GM19467 (cell line): ENCODE measurements around the gene NFX1.
"Not testable (repeated sequence)": the region's sequence is repeated elsewhere in the genome, so short reads cannot be mapped to it uniquely, and the experiment has no call there.

Experiments used
- ATAC-seq: cut with Tn5 transposase; IDR thresholded peaks from one replicate; pipeline ENCODE4 v1.9.1; 2021; ENCODE audit warnings: mild to moderate bottlenecking, moderate library complexity; ENCODE audit not compliant: unreplicated experiment

The NFX1 gene

GRCh38 chr9:33385979-33386640 lies 95.8 kb downstream of the NFX1 start:
- ATAC-seq: not testable (repeated sequence)

GRCh38 chr9:33386641-33386996 lies 96.3 kb downstream of the NFX1 start:
- ATAC-seq: not testable (repeated sequence)

- ATAC-seq: not testable (repeated sequence)
These were observed 96.7 kb downstream of the NFX1 start for GRCh38 chr9:33386998-33387397.

DNA sequence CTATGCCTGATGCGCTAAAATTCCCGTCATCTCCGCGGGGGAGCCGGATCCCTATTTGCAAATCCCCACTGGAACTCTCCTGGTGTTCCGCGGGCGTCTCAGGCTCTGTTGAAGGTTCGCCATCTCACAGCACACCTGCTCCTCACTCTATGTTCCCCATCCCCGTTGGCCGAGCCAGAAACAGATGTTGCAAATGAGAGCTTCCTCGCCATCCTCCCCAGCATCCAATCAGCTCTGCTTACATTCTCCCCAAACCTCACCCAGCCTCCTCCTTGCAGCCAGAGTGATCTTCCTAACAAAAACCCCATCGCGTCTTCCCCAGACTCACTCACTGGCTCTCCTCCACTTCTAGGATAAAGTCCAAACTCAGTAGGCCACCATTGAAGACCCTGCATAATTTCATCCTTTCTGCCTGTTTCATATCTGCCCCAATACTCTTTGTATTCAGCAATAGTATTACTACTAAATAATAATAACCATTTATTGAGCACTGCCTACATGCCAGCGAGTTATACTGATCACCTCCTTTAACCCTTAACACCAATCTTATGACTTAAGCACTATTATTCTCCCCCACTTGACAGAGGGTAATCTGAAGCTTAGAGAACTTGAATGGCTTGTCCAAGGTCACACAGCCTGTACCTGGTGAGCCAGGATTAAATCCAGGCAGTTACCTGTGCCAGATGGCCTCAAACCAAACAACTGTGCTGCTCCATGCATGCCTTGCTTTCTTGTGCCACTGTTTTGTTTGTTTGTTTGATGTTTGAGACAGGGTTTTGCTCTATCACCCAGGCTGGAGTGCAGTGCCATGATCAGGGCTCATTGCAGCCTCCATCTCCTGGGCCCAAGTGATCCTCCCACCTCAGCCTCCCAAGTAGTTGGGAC lies 98.0 kb downstream of the NFX1 start:
- no peak for ATAC-seq

DNA sequence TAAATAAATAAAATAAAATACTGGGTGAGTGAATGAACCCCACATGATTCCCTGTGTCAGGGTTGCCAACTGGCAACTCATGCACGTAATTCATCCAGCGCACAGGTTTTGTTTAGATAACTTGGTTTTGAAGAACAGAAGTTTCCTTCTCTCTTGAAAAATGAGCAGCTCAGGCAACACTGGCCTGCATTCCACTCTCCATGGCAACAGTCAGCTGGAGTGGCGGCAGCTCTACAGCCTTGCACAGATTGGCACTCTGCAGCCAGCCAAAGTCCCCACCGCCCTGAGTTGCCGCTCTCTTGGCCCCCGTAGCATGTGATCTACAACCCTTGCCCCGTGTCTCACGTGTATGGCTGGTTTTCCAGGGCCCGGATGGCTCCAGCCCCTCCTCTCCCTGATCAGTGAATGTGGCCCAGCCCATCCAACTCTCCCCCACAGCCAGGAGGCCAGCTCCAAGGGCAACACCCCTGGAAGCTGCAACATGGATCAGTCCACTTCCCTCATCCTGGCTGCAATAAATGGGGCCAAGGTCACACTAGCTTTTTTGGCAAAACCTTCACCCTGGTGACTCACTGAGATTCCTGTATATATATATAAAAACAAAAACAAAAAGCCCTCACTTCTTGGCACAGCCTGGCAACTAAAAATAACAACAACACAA lies 100.9 kb downstream of the NFX1 start:
- not testable (repeated sequence) for ATAC-seq

DNA sequence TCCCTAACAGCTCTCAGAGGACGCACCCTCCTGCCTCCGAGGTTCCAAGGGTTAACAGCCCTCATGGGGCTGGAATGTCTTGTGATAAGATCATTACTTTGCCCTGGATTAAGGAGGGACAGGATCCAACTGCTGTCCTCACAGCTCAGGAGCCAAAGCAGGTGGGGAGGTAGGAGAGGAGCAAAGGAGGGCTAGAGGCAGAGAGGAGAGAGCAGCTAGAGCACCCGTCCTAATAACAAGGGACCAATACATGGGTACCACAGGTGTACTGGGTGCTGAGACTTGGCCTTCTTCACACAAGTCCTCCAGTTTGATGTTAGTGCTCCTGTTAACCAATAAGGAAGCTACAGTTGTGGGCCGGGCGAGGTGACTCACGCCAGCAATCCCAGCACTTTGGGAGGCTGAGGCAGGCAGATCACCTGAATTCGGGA lies 102.3 kb downstream of the NFX1 start:
- not testable (repeated sequence) for ATAC-seq

- ATAC-seq: no peak
These were observed 103.3 kb downstream of the NFX1 start for GRCh38 chr9:33393581-33393980.

DNA sequence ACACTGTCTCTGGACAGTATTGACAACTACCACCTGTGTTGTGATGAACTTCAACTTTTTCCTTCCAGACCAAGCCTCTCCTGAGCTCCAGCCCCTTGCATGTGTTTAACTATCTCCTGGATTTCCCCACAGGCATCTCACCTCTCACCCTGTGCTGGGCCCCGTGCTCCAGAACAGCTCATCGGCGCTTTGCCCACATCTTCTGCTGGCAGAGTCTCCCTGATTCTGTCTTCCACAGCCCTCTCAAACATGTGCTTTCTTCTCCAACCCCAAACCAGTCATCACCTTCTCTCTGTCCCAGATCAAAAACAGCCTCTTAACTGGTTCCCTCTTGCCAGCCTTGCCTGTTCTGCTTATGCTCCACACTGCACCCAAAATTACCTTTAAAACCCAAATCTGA lies 103.7 kb downstream of the NFX1 start:
- ATAC-seq: not testable (repeated sequence)

- ATAC-seq: not testable (repeated sequence)
These were observed 105.0 kb downstream of the NFX1 start for GRCh38 chr9:33395159-33395879.

- not testable (repeated sequence) for ATAC-seq
These were observed 107.5 kb downstream of the NFX1 start for GRCh38 chr9:33397801-33398200.

DNA sequence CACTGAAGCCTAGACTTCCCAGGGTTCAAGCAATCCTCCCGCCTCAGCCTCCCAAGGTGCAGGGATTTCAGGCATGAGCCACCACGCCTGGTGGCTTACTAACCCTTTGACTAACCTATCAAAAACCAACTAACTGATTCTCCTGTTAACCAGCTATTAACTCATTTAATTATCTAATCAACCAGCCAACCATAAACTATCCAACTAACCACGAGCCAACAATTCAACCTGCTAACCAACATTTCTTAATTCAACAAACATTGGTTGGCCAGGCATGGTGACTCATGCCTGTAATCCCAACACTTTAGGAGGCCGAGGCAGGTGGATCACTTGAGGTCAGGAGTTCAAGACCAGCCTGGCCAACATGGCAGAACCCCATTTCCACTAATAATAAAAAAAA lies 108.7 kb downstream of the NFX1 start:
- ATAC-seq: not testable (repeated sequence)

DNA sequence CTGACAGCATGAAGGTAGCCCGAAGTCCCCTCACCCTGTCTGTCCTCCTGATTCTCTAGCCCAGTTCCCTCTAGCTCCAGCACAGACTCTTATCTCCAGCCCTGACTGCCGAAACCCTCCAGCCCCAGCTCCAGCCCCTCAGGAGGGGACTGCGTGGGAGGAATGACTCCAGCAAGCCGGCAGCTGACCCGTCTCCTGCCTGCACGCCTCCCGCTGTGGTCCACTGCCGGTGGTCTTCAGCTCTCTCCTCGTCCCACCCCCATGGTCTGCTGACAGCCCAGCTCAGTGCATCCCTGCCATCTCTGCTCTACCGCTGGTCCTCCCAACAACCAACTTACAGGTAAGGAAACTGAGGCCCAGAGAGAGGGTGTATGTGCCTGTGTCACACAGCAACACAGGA lies 111.5 kb downstream of the NFX1 start:
- not testable (repeated sequence) for ATAC-seq

GRCh38 chr9:33402371-33402770 lies 112.1 kb downstream of the NFX1 start, which contains the start of gene AQP7:
Gene AQP7, minus strand, starts transcription at chr9:33402568. Its CDS starts 1,306 bp downstream, at chr9:33401262.
- not testable (repeated sequence) for ATAC-seq

- no peak for ATAC-seq
These were observed 113.8 kb downstream of the NFX1 start for GRCh38 chr9:33403941-33404787.

- no peak for ATAC-seq
These were observed 114.6 kb downstream of the NFX1 start for GRCh38 chr9:33404788-33405362.

- ATAC-seq: no peak
These were observed 116.7 kb downstream of the NFX1 start for GRCh38 chr9:33407061-33407460.

DNA sequence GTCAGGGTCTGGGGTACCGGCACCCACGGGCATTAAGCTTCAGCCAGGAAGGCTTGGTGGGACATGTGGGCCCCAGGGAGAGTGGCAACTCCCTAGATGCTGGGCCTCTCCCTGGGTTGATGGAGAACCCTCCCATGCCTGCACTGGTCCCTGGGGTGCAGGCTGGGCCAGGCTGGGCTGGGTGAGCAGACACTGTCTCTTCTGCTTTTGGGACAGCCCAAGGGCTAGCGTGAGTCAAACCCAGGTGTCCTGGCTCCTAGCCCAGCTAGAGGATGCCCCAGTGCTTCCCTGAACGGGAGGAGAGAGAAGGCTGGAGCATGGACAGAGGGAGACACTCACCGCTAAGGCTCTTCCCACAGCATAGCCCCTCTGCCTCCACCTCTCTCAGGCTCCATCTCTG lies 117.8 kb downstream of the NFX1 start:
- ATAC-seq: no peak

GRCh38 chr9:33414268-33414667 lies 124.0 kb downstream of the NFX1 start:
- ATAC-seq: no peak

DNA sequence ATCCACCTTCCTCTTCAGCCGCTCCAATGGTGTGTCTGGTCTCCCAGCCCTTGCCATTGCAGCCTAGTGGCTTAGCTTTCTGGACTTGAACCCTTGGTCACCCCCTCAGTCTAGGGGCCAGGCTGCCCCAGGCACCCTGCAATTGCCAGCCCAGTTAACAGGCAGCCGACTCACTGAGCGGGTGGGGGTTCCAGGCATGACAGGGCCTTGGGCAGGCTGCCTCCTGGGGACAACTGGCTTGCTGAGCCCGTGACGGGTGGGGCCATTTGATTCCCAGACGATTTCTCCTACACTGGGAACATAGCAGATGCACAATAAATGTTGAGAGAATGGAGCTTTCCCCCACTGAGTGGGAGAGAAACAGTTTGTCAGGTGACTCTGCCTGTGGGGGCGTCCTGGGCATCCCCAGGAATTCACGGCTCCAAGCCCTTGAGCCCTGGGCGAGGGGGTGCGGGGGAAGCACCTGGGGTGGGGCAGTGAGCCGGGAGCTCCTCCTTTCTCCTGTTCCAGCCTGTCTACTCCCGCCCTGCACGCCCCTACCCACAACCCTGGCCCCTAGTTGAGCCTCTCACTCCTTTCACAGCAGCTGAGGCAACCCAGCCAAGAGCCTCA lies 124.7 kb downstream of the NFX1 start:
- no peak for ATAC-seq
